Hematopoietic multipotent progenitor cell (in vitro differentiated cells): ENCODE measurements around the gene BCAS1. TPM values are rescaled to one million over a fixed set of nuclear protein-coding genes. Genes with fewer than 3 reads are reported as not detected.
"Not testable (repeated sequence)": the region's sequence is repeated elsewhere in the genome, so short reads cannot be mapped to it uniquely, and the experiment has no call there.

Experiments used
- DNase-seq, 3 donors: peaks; one replicate each; pipeline ENCODE4 v3.0.0-alpha.2; 2011 to 2015; ENCODE audit warnings: low read depth in 2 of 3, low spot score in 2 of 3
- total RNA-seq: library from RNA; depleted of rRNA; stranded (reverse); fragments of >200 nt; gene quantifications from one replicate; pipeline ENCODE4 v1.2.3, GENCODE V29; 2012

BCAS1 gene
- total RNA-seq, 1 donor = not detected

- DNase-seq = no peak
Measured at GRCh38 chr20:53994088-53994487, 76.3 kb downstream of the BCAS1 start.

GRCh38 chr20:53993310-53993709 is 77.1 kb downstream of the BCAS1 start:
- DNase-seq = no peak

GRCh38 chr20:53990768-53991450 is 79.5 kb downstream of the BCAS1 start:
- DNase-seq = no peak

- no peak for DNase-seq
Measured at GRCh38 chr20:53990003-53990402, 80.4 kb downstream of the BCAS1 start.

- no peak for DNase-seq
Measured at GRCh38 chr20:53989401-53989800, 81.0 kb downstream of the BCAS1 start.

- no peak for DNase-seq
Measured at GRCh38 chr20:53986037-53986650, 84.2 kb downstream of the BCAS1 start.

- no peak for DNase-seq
Measured at GRCh38 chr20:53985150-53985518, 85.3 kb downstream of the BCAS1 start.

GRCh38 chr20:53984356-53985149 is 85.8 kb downstream of the BCAS1 start:
- DNase-seq = no peak

GRCh38 chr20:53983401-53983800 is 87.0 kb downstream of the BCAS1 start:
- no peak for DNase-seq

GRCh38 chr20:53982624-53983023 is 87.8 kb downstream of the BCAS1 start:
- DNase-seq = no peak

- DNase-seq = no peak
Measured at GRCh38 chr20:53981752-53982437, 88.5 kb downstream of the BCAS1 start.

- no peak for DNase-seq
Measured at GRCh38 chr20:53981130-53981529, 89.3 kb downstream of the BCAS1 start.

- DNase-seq = no peak
Measured at GRCh38 chr20:53980031-53980465, 90.3 kb downstream of the BCAS1 start.

GRCh38 chr20:53978497-53978896 is 91.9 kb downstream of the BCAS1 start:
- no peak for DNase-seq

- DNase-seq = no peak
Measured at GRCh38 chr20:53977391-53977790, 93.0 kb downstream of the BCAS1 start.

GRCh38 chr20:53975761-53976160 is 94.6 kb downstream of the BCAS1 start:
- no peak for DNase-seq

- no peak for DNase-seq
Measured at GRCh38 chr20:53974785-53975555, 95.4 kb downstream of the BCAS1 start.

- not testable (repeated sequence) for DNase-seq
Measured at GRCh38 chr20:53973882-53974281, 96.5 kb downstream of the BCAS1 start.

- no peak for DNase-seq
Measured at GRCh38 chr20:53972179-53972578, 98.2 kb downstream of the BCAS1 start.

- no peak for DNase-seq
Measured at GRCh38 chr20:53971096-53971683, 99.2 kb downstream of the BCAS1 start.
